GM19372 (cell line): ENCODE data around the gene TACC2.

ENCODE experiments used
- ATAC-seq: cut with Tn5 transposase; IDR thresholded peaks from one replicate; pipeline ENCODE4 v1.9.1; 2021; ENCODE audit warnings: mild to moderate bottlenecking, low read depth, moderate library complexity; ENCODE audit not compliant: unreplicated experiment

The TACC2 gene

GRCh38 chr10:122298598-122299301 lies 309.8 kb downstream of the TACC2 start:
- peak; percentile 72 for ATAC-seq

GRCh38 chr10:122299423-122300075 lies 310.6 kb downstream of the TACC2 start:
- no peak for ATAC-seq

GRCh38 chr10:122301055-122301810 lies 312.3 kb downstream of the TACC2 start:
- ATAC-seq, result no peak

- no peak for ATAC-seq
Observed at GRCh38 chr10:122301811-122302115, 312.8 kb downstream of the TACC2 start.

GRCh38 chr10:122302315-122302714 lies 313.4 kb downstream of the TACC2 start:
- ATAC-seq, result no peak

- ATAC-seq, result no peak
Observed at GRCh38 chr10:122303271-122304053, 314.5 kb downstream of the TACC2 start.
